GM18907 (cell line): Measurements from ENCODE around the gene DYNC1I1.

Experiments
- ATAC-seq: cut with Tn5 transposase; IDR thresholded peaks from one replicate; pipeline ENCODE4 v1.9.1; 2021; ENCODE audit warnings: mild to moderate bottlenecking, moderate library complexity; ENCODE audit not compliant: unreplicated experiment

Gene DYNC1I1

GRCh38 chr7:95847061-95847460, 74.7 kb downstream of the DYNC1I1 start:
- ATAC-seq: no peak

GRCh38 chr7:95859429-95859828, 87.1 kb downstream of the DYNC1I1 start:
- no peak for ATAC-seq

- ATAC-seq: no peak
Measured at GRCh38 chr7:95861041-95861440, 88.7 kb downstream of the DYNC1I1 start.

GRCh38 chr7:95863623-95864022, 91.3 kb downstream of the DYNC1I1 start:
- no peak for ATAC-seq

- ATAC-seq: no peak
Measured at GRCh38 chr7:95865716-95866371, 93.5 kb downstream of the DYNC1I1 start.

GRCh38 chr7:95867309-95867708, 95.0 kb downstream of the DYNC1I1 start:
- peak; percentile 84 for ATAC-seq

GRCh38 chr7:95871075-95871848, 98.9 kb downstream of the DYNC1I1 start:
- peak; percentile 68 for ATAC-seq

- ATAC-seq: no peak
Measured at GRCh38 chr7:95871896-95872295, 99.5 kb downstream of the DYNC1I1 start.

- ATAC-seq: no peak
Measured at GRCh38 chr7:95874129-95874528, 101.8 kb downstream of the DYNC1I1 start.

GRCh38 chr7:95874541-95875265, 102.3 kb downstream of the DYNC1I1 start:
- ATAC-seq: no peak

- ATAC-seq: no peak
Measured at GRCh38 chr7:95875519-95875918, 103.2 kb downstream of the DYNC1I1 start.

- ATAC-seq: no peak
Measured at GRCh38 chr7:95878677-95879076, 106.3 kb downstream of the DYNC1I1 start.

GRCh38 chr7:95881597-95881996, 109.2 kb downstream of the DYNC1I1 start:
- ATAC-seq: no peak

- no peak for ATAC-seq
Measured at GRCh38 chr7:95883217-95883616, 110.9 kb downstream of the DYNC1I1 start.

- no peak for ATAC-seq
Measured at GRCh38 chr7:95886501-95887090, 114.2 kb downstream of the DYNC1I1 start.

GRCh38 chr7:95893484-95893883, 121.1 kb downstream of the DYNC1I1 start:
- ATAC-seq: no peak

GRCh38 chr7:95897557-95898251, 125.3 kb downstream of the DYNC1I1 start:
- no peak for ATAC-seq

- ATAC-seq: no peak
Measured at GRCh38 chr7:95899919-95900513, 127.7 kb downstream of the DYNC1I1 start.

- no peak for ATAC-seq
Measured at GRCh38 chr7:95901006-95901405, 128.7 kb downstream of the DYNC1I1 start.

GRCh38 chr7:95904099-95904498, 131.7 kb downstream of the DYNC1I1 start:
- ATAC-seq: no peak
